Neural cell (in vitro differentiated cells): ENCODE data around the gene CIT.

Experiments used
- CTCF ChIP-seq: fragments of 450-650 bp; IDR thresholded peaks from 2 replicates; pipeline ENCODE4 v1.5.1; 2014; ENCODE audit warnings: antibody characterized with exemption, mild to moderate bottlenecking, moderate library complexity; ENCODE audit not compliant: poor library complexity, severe bottlenecking
- POLR2AphosphoS5 ChIP-seq: IDR thresholded peaks from 2 replicates; pipeline ENCODE4 v1.6.1; 2012
- SMC3 ChIP-seq: fragments of 450-650 bp; conservative IDR thresholded peaks from 2 replicates; pipeline ENCODE4 v1.6.1; 2014; ENCODE audit warnings: antibody characterized with exemption, mild to moderate bottlenecking, moderate library complexity; ENCODE audit not compliant: poor library complexity

- TF ChIP-seq SMC3: no peak
- no peak for TF ChIP-seq POLR2AphosphoS5
- TF ChIP-seq CTCF: no peak
These were observed 17.8 kb upstream of the CIT start for GRCh38 chr12:119894916-119895315.
